ENCODE measurements around the gene RCAN1. TPM values are rescaled to one million over a fixed set of nuclear protein-coding genes. Genes with fewer than 3 reads are reported as not detected.
"Not testable (repeated sequence)": the region's sequence is repeated elsewhere in the genome, so short reads cannot be mapped to it uniquely, and the experiment has no call there.

RCAN1 gene
- total and polyA plus RNA-seq, 9 donors, result 22.0 to 62.7 (median 32.1) TPM

DNA sequence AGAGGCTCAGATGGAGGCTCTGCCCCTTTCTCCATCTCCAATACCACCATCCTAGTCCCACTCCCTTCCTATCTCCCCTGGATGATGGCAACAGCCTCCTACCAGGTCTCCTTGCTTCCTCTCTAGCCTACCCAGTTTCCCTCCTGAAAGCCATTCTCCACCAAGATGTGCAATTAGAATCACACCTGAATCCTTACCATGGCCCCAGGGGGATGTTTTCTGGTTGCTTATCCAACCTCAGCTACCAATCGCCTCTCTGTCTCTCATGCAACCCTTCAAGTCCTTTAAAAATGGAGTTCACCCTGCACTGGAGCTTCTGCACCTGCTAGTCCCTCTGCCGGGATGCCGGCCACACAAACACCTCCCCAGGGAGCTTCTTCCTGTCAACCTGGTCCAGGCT lies 2.9 kb downstream of the RCAN1 start:
- WGBS (ENCODE audit: insufficient coverage), result 68% methylated on average over 3 of the region's 3 CpGs
- no peaks in the 10 kb centered on the region for H3K36me3 ChIP-seq (ENCODE audit: control insufficient read depth, insufficient read depth, low read length)
- no peaks in the 10 kb centered on the region for H3K9me3 ChIP-seq (replicated peaks; ENCODE audit: control insufficient read depth, low read depth, low read length)
- peaks cover 16% of the 10 kb centered on the region for H3K4me1 ChIP-seq (ENCODE audit: control insufficient read depth, insufficient read depth, low read length)
- H3K27ac ChIP-seq (ENCODE audit: low read length), result no peak overlapping the region
- H3K27me3 ChIP-seq (ENCODE audit: control insufficient read depth, insufficient read depth, low read length), result no peaks in the 10 kb centered on the region
- H3K4me3 ChIP-seq (ENCODE audit: low read length), result no peak overlapping the region
- DNase-seq, result no peak

DNA sequence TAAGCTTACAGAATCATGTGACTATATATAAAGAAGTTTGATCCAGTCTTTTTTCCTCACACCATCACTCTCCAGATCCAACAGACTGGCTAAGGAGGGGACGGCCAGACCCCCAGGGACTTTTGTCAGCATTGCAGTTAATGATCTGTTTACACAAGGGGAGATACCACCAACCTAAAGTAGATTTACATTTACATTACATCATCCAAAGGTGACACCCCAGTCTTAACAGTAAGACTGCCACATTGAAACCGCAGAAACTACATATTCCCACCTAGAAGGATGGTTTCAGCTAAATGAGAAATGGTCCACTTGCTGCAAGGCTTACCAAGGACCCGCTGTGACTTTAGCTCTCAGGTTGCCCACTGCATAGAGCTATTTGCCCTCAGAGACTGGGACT lies 3.4 kb downstream of the RCAN1 start:
- no peak overlapping the region for H3K27ac ChIP-seq (ENCODE audit: low read length)
- no peaks in the 10 kb centered on the region for H3K9me3 ChIP-seq (replicated peaks; ENCODE audit: control insufficient read depth, low read depth, low read length)
- 88% methylated on average over 1 of the region's 3 CpGs for WGBS (ENCODE audit: insufficient coverage)
- H3K27me3 ChIP-seq (ENCODE audit: control insufficient read depth, insufficient read depth, low read length), result no peaks in the 10 kb centered on the region
- no peak overlapping the region for H3K4me3 ChIP-seq (ENCODE audit: low read length)
- DNase-seq, result no peak
- no peaks in the 10 kb centered on the region for H3K36me3 ChIP-seq (ENCODE audit: control insufficient read depth, insufficient read depth, low read length)
- H3K4me1 ChIP-seq (ENCODE audit: control insufficient read depth, insufficient read depth, low read length), result peaks cover 16% of the 10 kb centered on the region

DNA sequence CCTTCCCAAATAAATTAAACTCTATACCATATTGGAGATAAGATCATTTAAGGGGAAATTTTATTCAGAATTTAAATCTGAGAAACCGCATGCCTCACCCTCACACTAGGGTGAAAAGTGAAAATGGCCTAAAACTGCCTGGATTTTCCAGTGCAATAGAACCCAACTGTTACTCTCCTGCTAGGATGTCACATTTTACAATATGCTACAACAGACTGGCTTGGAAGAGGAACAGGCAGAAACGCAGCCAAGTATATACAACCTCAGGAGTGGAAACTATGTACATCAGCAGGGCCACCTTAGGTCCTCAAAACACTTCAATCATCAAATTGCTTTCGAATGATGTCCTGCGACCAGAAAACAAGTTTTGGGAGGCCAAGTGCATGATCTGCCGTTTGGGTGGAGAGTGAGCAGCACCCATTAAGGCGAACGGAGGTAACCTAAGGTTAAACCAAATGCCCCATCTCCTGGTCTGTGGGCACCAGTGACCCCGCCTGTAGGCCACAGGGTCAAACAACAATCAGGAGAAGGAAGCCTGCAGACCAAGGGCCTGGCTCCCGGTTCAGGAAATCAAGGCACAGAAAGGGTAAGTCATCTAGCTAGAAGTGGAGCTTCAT lies 4.9 kb downstream of the RCAN1 start:
- Histone ChIP-seq H3K9me3 (replicated peaks; ENCODE audit: control insufficient read depth, low read depth, low read length) (no peaks in the 10 kb centered on the region), H3K27ac (ENCODE audit: low read length) (no peak overlapping the region), H3K4me1 (ENCODE audit: control insufficient read depth, insufficient read depth, low read length) (peaks cover 13% of the 10 kb centered on the region), H3K27me3 (ENCODE audit: control insufficient read depth, insufficient read depth, low read length) (no peaks in the 10 kb centered on the region), H3K36me3 (ENCODE audit: control insufficient read depth, insufficient read depth, low read length) (no peaks in the 10 kb centered on the region), H3K4me3 (ENCODE audit: low read length) (no peak overlapping the region)
- 77% methylated on average over 6 of the region's 9 CpGs for WGBS (ENCODE audit: insufficient coverage)
- DNase-seq, result no peak

DNA sequence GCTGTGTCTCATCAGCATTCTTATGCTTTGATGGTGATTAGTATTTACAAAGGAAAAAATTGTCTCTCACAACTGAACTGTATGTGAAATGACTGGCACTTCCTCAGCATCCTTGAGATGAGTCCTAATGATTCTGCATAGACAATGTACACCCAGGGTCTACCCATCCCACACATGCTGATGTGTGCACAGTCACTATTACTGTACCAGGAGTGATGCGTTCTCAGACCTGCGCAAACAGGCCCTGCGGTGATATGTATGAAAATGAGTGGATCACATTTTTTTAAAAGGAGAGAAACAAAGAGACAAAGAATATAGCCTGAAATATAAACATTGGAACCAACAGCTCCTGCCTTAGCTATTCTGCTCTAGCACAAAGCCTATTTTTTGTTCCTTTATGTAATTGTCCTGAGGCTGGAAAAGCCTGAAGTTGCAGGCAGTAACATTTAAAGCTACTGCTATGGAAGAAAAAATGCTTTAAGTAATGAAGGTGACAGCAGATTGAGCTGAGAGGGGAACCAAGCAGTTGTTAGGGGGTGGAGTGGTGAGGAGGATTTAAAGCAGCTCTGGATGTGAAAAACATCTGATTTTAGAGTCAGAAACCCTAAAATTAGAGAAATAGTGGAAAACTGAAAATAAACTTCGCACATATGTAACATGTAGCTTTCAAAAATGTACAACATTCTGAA lies 5.5 kb downstream of the RCAN1 start:
- Histone ChIP-seq H3K4me3 (ENCODE audit: low read length) (no peak overlapping the region), H3K9me3 (replicated peaks; ENCODE audit: control insufficient read depth, low read depth, low read length) (no peaks in the 10 kb centered on the region), H3K4me1 (ENCODE audit: control insufficient read depth, insufficient read depth, low read length) (peaks cover 13% of the 10 kb centered on the region), H3K36me3 (ENCODE audit: control insufficient read depth, insufficient read depth, low read length) (no peaks in the 10 kb centered on the region), H3K27me3 (ENCODE audit: control insufficient read depth, insufficient read depth, low read length) (no peaks in the 10 kb centered on the region), H3K27ac (ENCODE audit: low read length) (no peak overlapping the region)
- no peak for DNase-seq
- no CpG with 5 or more reads among the region's 4 CpGs for WGBS (ENCODE audit: insufficient coverage)

DNA sequence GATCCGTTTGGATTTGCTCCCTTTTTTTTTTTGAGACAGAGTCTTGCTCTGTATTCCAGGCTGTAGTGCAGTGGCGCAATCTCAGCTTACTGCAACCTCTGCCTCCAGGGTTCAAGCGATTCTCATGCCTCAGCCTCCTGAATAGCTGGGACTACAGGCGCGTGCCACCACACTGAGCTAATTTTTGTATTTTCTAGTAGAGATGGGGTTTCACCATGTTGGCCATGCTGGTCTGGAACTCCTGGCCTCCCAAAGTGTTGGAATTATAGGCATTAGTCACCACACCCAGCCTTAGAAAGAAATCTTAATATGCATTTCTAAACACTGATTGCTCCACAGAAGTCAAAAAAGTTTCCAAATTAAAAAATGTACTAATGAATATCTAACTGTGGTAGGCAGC lies 7.5 kb downstream of the RCAN1 start:
- WGBS (ENCODE audit: insufficient coverage), result 80% methylated on average over 1 of the region's 5 CpGs
- not testable (repeated sequence) for H3K27me3 ChIP-seq (ENCODE audit: control insufficient read depth, insufficient read depth, low read length); H3K27ac ChIP-seq (ENCODE audit: low read length); H3K36me3 ChIP-seq (ENCODE audit: control insufficient read depth, insufficient read depth, low read length); DNase-seq; H3K4me1 ChIP-seq (ENCODE audit: control insufficient read depth, insufficient read depth, low read length); H3K4me3 ChIP-seq (ENCODE audit: low read length); H3K9me3 ChIP-seq (replicated peaks; ENCODE audit: control insufficient read depth, low read depth, low read length)

DNA sequence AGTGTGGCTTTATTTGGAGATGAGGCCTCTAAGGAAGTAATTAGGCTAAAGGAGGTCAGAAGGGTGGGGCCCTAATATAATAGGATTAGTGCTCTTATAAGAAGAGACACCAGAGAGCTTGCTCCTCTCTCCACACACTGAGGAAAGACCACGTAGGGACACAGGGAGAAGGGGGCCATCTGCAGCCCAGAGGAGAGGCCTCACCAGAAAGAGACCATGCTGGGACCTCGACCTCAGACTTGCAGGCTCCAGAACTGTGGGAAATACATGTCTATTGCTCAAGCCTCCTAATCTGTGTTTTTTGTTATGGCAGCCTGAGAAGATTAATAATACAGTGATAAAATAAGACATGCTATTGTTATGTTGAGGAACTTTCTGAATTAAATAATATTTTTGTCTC lies 8.3 kb downstream of the RCAN1 start:
- no peak for DNase-seq
- 40% methylated on average over 1 of the region's 2 CpGs for WGBS (ENCODE audit: insufficient coverage)
- no peaks in the 10 kb centered on the region for H3K27me3 ChIP-seq (ENCODE audit: control insufficient read depth, insufficient read depth, low read length)
- H3K27ac ChIP-seq (ENCODE audit: low read length), result no peak overlapping the region
- H3K4me1 ChIP-seq (ENCODE audit: control insufficient read depth, insufficient read depth, low read length), result peaks cover 2% of the 10 kb centered on the region
- H3K9me3 ChIP-seq (replicated peaks; ENCODE audit: control insufficient read depth, low read depth, low read length), result no peaks in the 10 kb centered on the region
- no peaks in the 10 kb centered on the region for H3K36me3 ChIP-seq (ENCODE audit: control insufficient read depth, insufficient read depth, low read length)
- H3K4me3 ChIP-seq (ENCODE audit: low read length), result no peak overlapping the region

DNA sequence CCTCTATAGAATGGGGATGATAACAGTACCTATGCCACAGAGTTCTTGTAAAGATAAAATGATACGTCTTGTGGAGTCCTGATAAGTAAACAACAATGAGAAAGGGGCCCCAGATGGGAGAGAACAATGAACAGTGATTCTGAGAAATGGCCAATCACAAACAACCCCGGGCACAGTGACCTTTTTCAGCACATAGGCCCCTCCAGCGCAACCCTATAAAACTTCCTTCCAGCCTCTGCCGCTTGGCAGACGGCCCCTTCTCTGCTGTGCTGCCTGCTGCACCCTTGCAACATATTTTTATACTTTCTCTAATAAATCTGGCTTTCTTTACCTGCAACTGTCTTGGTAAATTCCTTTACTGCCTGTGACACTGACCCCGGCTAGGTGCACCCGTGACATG lies 8.9 kb downstream of the RCAN1 start:
- no peak for DNase-seq
- Histone ChIP-seq H3K36me3 (ENCODE audit: control insufficient read depth, insufficient read depth, low read length) (no peaks in the 10 kb centered on the region), H3K4me1 (ENCODE audit: control insufficient read depth, insufficient read depth, low read length) (peaks cover 2% of the 10 kb centered on the region), H3K9me3 (replicated peaks; ENCODE audit: control insufficient read depth, low read depth, low read length) (no peaks in the 10 kb centered on the region), H3K4me3 (ENCODE audit: low read length) (no peak overlapping the region), H3K27ac (ENCODE audit: low read length) (no peak overlapping the region), H3K27me3 (ENCODE audit: control insufficient read depth, insufficient read depth, low read length) (no peaks in the 10 kb centered on the region)
- 81% methylated on average over 4 of the region's 7 CpGs for WGBS (ENCODE audit: insufficient coverage)

DNA sequence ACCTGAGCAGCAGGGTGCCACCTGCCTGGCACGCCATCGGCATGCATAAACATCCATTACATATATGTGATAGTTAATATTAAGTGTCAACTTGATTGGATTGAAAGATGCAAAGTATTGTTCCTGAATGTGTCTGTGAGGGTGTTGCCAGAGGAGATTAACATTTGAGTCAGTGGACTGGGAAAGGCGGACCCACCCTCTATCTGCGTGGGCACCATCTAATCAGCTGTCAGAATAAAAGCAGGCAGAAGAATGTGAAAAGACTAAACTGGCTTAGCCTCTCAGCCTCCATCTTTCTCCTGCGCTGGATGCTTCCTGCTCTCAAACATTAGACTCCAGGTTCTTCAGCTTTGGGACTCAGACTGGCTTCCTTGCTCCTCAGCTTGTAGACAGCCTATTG lies 10.0 kb downstream of the RCAN1 start:
- H3K4me1 ChIP-seq (ENCODE audit: control insufficient read depth, insufficient read depth, low read length); H3K27ac ChIP-seq (ENCODE audit: low read length); DNase-seq; H3K9me3 ChIP-seq (replicated peaks; ENCODE audit: control insufficient read depth, low read depth, low read length); H3K36me3 ChIP-seq (ENCODE audit: control insufficient read depth, insufficient read depth, low read length); H3K27me3 ChIP-seq (ENCODE audit: control insufficient read depth, insufficient read depth, low read length); H3K4me3 ChIP-seq (ENCODE audit: low read length): not testable (repeated sequence)
- no CpG with 5 or more reads among the region's 5 CpGs for WGBS (ENCODE audit: insufficient coverage)

DNA sequence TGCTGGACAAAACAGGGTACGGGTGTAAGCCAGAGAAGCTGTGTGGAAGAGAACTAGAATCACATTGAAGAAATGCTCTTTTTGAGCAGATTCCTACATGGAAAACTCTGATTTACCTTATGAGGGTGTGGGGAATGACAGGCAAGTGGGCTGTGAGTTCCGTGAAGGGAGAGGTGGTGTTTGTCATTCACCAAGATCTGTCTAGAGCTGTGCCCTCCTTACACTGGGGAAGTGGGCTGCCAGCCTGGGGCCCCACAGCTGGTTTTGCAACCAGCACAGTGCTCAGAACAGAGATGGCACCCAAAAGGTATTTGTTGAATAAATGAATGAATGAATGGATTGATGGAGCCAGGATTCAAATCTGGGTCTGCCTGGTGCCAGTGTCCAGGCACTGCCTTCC lies 10.4 kb downstream of the RCAN1 start:
- Histone ChIP-seq H3K36me3 (ENCODE audit: control insufficient read depth, insufficient read depth, low read length) (no peaks in the 10 kb centered on the region), H3K9me3 (replicated peaks; ENCODE audit: control insufficient read depth, low read depth, low read length) (no peaks in the 10 kb centered on the region), H3K27ac (ENCODE audit: low read length) (no peak overlapping the region), H3K4me1 (ENCODE audit: control insufficient read depth, insufficient read depth, low read length) (peaks cover 2% of the 10 kb centered on the region), H3K4me3 (ENCODE audit: low read length) (no peak overlapping the region), H3K27me3 (ENCODE audit: control insufficient read depth, insufficient read depth, low read length) (no peaks in the 10 kb centered on the region)
- no peak for DNase-seq
- no CpG with 5 or more reads among the region's 2 CpGs for WGBS (ENCODE audit: insufficient coverage)

DNA sequence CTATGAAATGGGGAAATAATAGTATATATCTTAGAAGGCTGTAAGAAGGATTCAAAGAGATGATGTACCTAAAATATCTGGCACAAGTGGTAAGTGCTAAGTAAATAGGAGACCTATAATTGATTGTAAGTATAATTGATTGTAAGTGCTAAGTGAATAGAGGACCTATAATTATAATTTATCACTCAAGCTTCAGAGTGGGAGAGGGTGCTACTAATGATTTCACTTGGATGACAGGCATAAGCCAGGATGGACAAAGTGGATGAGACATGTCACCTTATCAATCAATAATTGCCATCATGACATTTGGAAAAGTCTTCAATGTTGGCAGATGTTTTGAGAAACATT lies 11.2 kb downstream of the RCAN1 start:
- Histone ChIP-seq H3K9me3 (replicated peaks; ENCODE audit: control insufficient read depth, low read depth, low read length) (no peaks in the 10 kb centered on the region), H3K27ac (ENCODE audit: low read length) (no peak overlapping the region), H3K36me3 (ENCODE audit: control insufficient read depth, insufficient read depth, low read length) (no peaks in the 10 kb centered on the region), H3K4me1 (ENCODE audit: control insufficient read depth, insufficient read depth, low read length) (peaks cover 2% of the 10 kb centered on the region), H3K4me3 (ENCODE audit: low read length) (no peak overlapping the region), H3K27me3 (ENCODE audit: control insufficient read depth, insufficient read depth, low read length) (no peaks in the 10 kb centered on the region)
- DNase-seq, result no peak

Measured in muscle of leg (tissue), 11 donors.